HT-29 (cell line): Measurements from ENCODE around the gene ASCC1. TPM values are rescaled to one million over a fixed set of nuclear protein-coding genes. Genes with fewer than 3 reads are reported as not detected.
"Not testable (repeated sequence)": the region's sequence is repeated elsewhere in the genome, so short reads cannot be mapped to it uniquely, and the experiment has no call there.

Source experiments
- DNase-seq: peaks from one replicate; pipeline ENCODE4 v3.0.0-alpha.2; 2015; ENCODE audit warnings: low spot score
- total RNA-seq: library from RNA; depleted of rRNA; stranded (reverse); fragments of >200 nt; shearing (Covaris generic); gene quantifications from 2 replicates; pipeline ENCODE4 v1.2.3, GENCODE V29; 2014

ASCC1 gene
- total RNA-seq, 1 experiment from 2014 or later: 12.2 TPM

DNA sequence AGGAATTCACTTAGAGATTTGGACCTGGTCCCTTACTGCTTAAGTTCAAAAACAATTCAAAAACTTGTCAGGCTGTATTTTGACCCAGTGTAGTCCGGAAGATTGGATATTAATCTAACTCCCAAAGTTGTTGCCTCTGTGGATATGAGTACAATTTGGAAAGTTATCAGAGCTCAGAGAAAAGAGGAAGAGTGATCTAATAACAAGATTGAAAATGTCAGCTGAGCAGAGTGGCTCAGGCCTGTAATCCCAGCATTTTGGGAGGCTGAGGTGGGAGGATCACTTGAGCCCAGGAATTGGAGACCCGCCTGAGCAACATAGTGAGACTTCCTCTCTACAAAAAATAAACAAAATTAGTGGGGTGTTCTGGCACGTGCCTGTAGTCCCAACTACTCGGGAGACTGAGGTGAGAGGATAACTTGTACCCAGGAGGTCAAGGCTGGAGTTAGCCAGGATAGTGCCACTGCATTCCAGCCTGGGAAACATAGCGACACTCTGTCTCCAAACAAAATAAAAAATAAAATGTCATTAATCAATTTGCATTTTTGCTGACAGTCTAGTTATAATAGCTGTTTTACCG is 3.2 kb upstream of the ASCC1 start:
- no peak for DNase-seq

- DNase-seq: no peak
Measured at GRCh38 chr10:72218726-72219125, 2.6 kb upstream of the ASCC1 start.

DNA sequence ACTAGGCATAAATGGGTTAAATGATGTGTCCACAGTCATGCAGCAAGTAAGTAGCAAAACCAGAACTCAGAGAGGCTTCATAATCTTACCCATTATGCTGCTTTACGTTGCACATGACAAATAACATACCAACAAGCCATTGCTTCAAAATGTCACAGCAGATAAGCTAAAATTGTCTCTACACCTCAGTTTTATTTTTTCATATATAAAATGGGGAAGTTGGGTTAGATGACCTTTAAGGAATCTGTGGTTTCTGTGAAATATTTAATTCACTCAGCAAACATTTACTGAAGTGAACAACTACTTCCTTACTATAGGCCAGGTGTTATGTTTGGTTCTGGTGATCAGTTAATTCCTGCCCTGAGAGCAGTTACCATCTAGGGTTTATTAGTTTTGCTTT is 2.2 kb upstream of the ASCC1 start:
- no peak for DNase-seq

- not testable (repeated sequence) for DNase-seq
Measured at GRCh38 chr10:72211832-72212231, 4.2 kb downstream of the ASCC1 start.

DNA sequence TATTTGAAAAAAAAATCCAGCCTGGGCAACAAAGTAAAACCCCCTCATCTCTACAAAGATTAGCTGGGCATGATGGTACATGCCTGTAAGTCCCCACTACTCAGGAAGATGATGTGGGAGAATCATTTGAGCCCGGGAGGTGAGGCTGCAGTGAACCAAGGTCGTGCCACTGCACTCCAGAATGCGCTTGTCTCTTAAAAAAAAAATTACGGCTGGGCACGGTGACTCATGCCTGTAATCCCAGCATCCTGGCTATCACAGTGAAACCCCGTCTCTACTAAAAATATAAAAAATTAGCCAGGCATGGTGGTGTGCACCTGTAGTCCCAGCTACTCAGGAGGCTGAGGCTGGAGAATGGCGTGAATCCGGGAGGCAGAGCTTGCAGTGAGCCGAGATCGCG is 4.7 kb downstream of the ASCC1 start:
- not testable (repeated sequence) for DNase-seq

DNA sequence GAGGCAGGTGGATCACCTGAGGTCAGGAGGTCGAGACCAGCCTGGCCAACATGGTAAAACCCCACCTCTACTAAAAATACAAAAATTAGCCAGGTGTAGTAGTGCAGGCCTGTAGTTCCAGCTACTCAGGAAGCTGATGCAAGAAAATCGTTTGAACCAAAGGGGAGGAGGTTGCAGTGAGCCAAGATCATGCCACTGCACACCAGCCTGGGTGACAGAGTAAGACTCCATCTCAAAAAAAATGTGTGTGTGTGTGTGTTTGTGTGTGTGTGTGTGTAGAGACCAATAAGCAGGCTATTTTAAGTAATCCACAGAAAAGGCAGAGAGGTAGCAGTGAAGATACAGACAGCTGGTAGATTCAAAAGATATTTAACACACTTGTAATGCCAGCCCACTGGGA is 7.5 kb downstream of the ASCC1 start:
- DNase-seq: not testable (repeated sequence)

- no peak for DNase-seq
Measured at GRCh38 chr10:72206511-72207229, 9.4 kb downstream of the ASCC1 start.

DNA sequence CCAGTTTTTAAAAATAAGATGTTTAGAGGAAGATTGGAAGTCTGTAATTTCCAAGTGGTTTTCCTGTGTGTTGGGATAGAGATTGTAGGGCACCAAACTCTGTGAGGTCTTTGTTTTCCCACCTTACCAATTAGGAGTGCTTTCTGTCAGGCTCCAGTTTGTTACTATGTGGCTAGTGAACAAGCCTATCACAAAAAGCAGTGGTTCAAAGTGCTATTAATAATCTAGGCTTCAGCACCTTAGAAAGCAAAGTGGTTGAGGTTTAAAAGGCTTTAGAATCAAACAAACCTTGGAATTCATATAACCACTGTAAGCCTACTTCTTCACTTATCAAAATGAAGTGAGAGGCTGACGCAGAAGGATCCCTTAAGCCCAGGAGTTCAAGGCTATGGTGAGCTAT is 11.4 kb downstream of the ASCC1 start:
- DNase-seq: no peak

DNA sequence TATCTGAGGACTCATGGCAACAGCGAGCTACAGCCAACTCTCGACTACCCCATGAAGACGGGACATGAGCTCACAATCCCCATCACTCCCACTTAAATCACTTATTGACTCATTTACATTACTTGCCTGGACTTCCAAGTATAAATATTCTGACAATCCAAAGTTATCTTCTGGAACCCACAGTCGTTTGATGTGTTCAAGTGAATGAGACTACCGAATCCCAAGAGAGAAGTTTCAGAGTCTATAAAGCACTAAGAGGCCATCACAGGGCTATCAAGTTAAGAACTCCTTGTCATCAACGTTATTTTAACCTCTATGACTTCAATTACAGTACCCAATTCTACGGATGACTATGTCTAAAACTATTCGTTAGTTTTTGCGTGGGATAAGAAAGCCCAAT is 11.8 kb downstream of the ASCC1 start:
- DNase-seq: no peak

DNA sequence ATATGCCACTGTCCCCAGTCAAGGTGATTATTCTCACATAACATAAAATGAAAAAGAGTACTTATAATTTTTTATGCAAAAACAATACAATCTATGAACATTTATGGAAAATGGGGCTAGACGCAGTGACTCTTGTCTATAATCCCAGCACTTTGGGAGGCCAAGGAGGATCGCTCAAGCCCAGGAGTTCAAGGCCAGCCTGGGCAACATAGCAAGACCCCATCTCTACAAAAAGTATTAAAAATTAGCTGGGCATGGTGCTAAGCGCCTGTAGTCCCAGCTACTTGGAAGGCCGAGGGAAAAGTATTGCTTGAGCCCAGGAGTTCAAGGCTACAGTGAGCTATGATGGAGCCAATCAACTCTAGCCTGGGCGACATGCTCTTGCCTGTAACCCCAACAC is 14.8 kb downstream of the ASCC1 start:
- no peak for DNase-seq

DNA sequence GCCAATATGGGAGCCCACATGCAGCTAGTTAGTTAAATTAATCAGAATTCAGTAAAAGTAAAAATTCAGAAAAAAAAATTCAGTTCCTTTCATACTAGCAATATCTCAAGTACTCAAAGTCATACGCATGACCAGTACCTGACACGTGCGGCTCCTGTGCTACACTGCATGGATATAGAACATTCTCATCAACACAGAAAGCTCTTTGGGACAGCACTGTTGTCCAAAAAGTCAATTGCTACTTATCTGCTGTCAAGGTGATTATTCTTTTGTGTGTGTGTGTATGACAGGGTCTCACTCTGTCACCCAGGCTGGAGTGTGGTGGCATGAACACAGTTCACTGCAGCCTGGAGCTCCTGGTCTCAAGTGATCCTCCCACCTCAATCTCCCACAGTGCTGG is 15.2 kb downstream of the ASCC1 start:
- DNase-seq: no peak

DNA sequence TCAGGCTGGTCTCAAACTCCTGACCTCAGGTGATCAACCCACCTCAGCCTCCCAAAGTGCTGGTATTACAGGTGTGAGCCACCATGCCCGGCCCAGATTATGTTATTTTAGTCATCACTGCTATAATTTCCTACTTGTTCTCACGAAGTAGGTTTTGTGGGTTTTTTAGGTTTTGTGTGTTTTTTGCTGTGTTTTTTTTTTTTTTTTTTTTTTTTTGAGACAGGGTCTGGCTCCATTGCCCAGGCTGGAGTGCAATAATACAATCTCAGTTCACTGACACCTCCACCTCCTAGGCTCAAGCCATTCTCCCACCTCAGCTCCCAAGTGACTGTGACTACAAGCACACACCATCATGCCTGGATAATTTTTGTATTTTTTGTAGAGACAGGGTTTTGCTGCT is 21.1 kb downstream of the ASCC1 start:
- no peak for DNase-seq

GRCh38 chr10:72186982-72187330 is 29.1 kb downstream of the ASCC1 start:
- DNase-seq: no peak

- no peak for DNase-seq
Measured at GRCh38 chr10:72186258-72186981, 29.7 kb downstream of the ASCC1 start.

DNA sequence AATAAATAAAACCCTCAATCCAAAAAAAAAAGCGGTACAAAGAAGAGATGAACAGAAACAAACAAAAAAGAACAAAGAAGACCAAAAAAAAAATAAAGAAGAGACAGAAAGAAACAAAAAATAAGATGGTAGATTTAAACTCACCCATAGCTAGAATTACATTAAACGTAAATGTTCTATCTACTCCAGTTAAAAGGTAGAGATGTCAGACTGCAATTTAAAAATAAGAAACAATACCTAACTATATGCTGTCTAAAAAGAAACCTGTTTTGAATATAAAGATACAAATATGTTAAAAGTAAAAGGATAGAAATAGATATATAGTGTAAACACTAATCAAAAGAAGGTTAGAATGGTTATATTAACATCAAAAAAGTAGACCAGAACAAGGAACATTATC is 31.9 kb downstream of the ASCC1 start:
- DNase-seq: no peak

DNA sequence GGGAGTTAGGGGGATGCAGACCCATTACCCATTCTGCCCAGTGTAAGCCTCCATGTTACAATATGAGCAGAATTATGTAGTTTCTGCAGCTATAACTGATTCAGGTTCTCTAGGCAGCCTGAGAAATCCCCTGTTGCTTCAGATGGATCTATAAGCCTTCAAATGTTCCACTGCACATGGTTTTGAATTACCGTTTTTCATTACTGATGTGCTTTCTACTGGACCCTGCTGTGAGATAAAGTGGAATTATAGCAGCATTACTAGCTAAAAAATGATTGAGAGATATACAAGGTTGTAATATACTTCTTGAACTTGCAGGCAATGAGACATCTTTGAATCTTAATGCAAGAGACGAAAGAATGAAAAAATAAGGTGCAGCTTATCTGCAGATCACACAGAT is 38.6 kb downstream of the ASCC1 start:
- no peak for DNase-seq

DNA sequence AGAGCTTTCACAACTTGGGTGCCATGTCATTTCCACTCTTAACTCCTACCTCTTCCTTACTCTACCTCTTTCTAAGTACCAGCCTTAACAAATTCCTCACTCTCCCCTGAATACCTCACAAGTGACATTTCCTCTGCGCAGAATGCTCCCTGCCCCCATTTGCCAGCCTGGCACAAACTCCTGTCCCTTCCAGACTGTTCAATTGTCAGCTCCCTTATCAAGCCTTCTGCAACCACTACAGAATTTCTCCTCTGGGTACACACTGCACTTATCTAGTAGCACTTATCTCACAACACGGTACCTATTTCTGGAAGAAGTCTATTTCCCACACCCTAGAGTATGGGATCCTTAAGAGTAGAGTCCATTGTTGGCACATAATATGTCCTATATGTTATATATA is 39.4 kb downstream of the ASCC1 start:
- DNase-seq: no peak

GRCh38 chr10:72175149-72175548 is 40.9 kb downstream of the ASCC1 start:
- DNase-seq: no peak

GRCh38 chr10:72174297-72174662 is 41.8 kb downstream of the ASCC1 start:
- DNase-seq: no peak

DNA sequence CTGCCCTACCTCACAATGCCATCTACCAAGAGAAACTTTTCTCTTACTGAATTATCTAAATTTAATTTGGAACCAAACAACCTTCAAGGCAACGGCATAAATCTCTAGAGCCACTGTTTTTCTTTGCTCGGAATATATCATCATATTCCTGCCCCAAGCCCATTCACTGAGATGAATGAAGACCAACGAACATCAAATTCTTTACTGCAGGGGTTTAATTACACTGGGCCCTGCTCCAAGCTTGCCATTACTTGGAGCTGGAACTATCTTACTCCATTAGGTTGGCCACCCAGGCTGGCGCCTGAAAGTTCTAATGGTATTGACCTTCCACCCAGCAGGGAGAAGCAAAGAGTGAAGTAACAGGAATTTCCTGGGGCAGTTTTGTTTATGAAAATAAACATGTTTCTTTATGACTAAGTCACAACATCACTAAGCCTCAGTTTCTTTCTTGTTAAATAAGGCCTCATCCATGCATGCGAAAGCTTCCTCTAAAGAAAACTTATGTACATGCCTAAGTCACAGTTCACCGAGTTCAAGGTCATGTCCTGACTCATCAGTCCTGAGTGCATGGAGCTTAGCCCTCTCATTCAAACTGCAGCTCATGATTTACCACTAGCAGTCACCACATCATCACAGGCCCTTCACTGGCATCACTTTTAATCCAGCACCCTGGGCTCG is 42.3 kb downstream of the ASCC1 start:
- no peak for DNase-seq

GRCh38 chr10:72173262-72173618 is 42.8 kb downstream of the ASCC1 start:
- DNase-seq: no peak

DNA sequence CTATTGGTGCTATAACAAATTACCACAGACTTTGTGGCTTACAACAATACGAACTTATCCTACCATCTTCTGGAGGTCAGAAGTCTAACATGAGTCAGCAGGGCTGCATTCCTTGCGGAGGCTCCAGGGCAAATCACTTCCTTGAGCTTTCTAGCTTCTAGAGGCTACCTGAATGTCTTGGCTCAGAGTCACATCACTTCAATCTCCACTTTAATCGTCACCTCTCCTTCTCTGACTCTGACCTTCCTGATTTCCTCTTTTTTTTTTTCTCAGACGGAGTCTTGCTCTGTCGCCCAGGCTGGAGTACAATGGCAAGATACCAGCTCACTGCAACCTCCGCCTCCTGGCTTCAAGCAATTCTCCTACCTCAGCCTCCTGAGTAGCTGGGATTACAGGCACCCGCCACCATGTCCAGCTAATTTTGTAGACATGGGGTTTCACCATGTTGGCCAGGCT is 44.9 kb downstream of the ASCC1 start:
- peak; percentile 88 for DNase-seq

DNA sequence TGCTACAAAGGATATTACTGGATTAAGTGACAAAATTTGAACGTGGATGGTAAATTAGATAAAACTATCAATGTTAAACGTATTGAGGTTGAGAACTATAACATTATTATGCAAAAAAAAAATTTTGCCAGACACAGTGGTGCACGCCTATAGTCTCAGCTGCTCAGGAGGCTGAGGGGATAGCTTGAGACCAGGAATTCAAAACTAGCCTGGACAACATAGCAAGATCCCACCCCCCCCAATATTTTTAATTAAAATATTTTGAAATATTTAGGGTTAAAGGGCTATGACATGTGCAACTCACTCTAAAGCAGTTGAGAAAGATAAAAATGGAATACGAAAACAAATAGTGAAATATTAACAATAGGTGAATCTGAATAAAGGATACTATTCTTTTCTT is 45.3 kb downstream of the ASCC1 start:
- DNase-seq: no peak
